Spleen (tissue), 11 donors: Measurements from ENCODE around the gene C10orf90. TPM values are rescaled to one million over a fixed set of nuclear protein-coding genes. Genes with fewer than 3 reads are reported as not detected.

Experiments used
- DNase-seq: peaks from one replicate; pipeline ENCODE4 v3.0.0-alpha.2; 2020
- H3K27ac ChIP-seq, 8 donors: fragments of 200-600 bp; sonication (generic) in 7 of 8; 1 replicate in 4 of 8; 2 replicates in 4 of 8; pipeline versions ENCODE4 v1.5.0 to v1.8.0; 2016 to 2021; ENCODE audit warnings: inconsistent platforms in 4 of 8, mild to moderate bottlenecking in 4 of 8, moderate library complexity in 1 of 8
- H3K27me3 ChIP-seq, 7 donors: fragments of 200-600 bp; sonication (generic) in 6 of 7; replicated peaks in 1 of 7; 1 replicate in 4 of 7; 2 replicates in 3 of 7; pipeline versions ENCODE4 v1.5.0 to v1.8.0; 2016 to 2021; ENCODE audit warnings: inconsistent platforms in 3 of 7, mild to moderate bottlenecking in 1 of 7
- H3K36me3 ChIP-seq, 6 donors: fragments of 200-600 bp; sonication (generic) in 5 of 6; 1 replicate in 4 of 6; 2 replicates in 2 of 6; pipeline versions ENCODE4 v1.5.0 to v1.8.0; 2016 to 2021; ENCODE audit warnings: inconsistent platforms in 2 of 6
- H3K4me1 ChIP-seq, 6 donors: fragments of 200-600 bp; sonication (generic) in 5 of 6; 1 replicate in 3 of 6; 2 replicates in 3 of 6; pipeline versions ENCODE4 v1.5.0 to v1.8.0; 2016 to 2021; ENCODE audit warnings: inconsistent platforms in 3 of 6
- H3K4me3 ChIP-seq, 8 donors: fragments of 200-600 bp; sonication (generic) in 7 of 8; 1 replicate in 4 of 8; 2 replicates in 4 of 8; pipeline versions ENCODE4 v1.5.0 to v1.8.0; 2016 to 2021; ENCODE audit warnings: inconsistent platforms in 4 of 8, mild to moderate bottlenecking in 4 of 8, moderate library complexity in 2 of 8
- H3K9me3 ChIP-seq, 8 donors: fragments of 200-600 bp; sonication (generic) in 7 of 8; 1 replicate in 4 of 8; 2 replicates in 4 of 8; pipeline versions ENCODE4 v1.5.0 to v1.8.0; 2016 to 2021; ENCODE audit warnings: inconsistent platforms in 4 of 8
- CTCF ChIP-seq, 11 experiments: fragments of 200-600 bp in 7 of 11; fragments of 450-650 bp in 4 of 11; sonication (generic) in 4 of 11; IDR thresholded peaks in 8 of 11; conservative IDR thresholded peaks in 3 of 11; 1 replicate in 7 of 11; 2 replicates in 4 of 11; pipeline versions ENCODE4 v1.4.0 to v1.8.0; 2016 to 2021; ENCODE audit warnings: antibody characterized with exemption in 11 of 11, inconsistent platforms in 4 of 11, mild to moderate bottlenecking in 1 of 11
- POLR2A ChIP-seq, 3 donors: fragments of 450-650 bp; IDR thresholded peaks; one replicate each; pipeline ENCODE4 v1.5.1; 2017; ENCODE audit warnings: antibody characterized with exemption in 3 of 3, mild to moderate bottlenecking in 1 of 3
- POLR2AphosphoS5 ChIP-seq, 3 donors: sonication (generic); formaldehyde crosslinking; IDR thresholded peaks; one replicate each; pipeline ENCODE4 v1.5.1; 2017; ENCODE audit warnings: antibody characterized with exemption in 3 of 3
- WGBS, 5 donors: extraction: QIAGEN DNeasy Blood & Tissue Kit in 3 of 5; methylation state at CpG; one replicate each; pipeline versions ENCODE4 v1.1.5 to v1.1.7; 2013 to 2018; 5-methylcytosine and 5-hydroxymethylcytosine counted together
- intact Hi-C: fragments of 100-400 bp; cut with DNase I; formaldehyde crosslinking; loops from one replicate; pipeline ENCODE4 v1.15.0; 2023; ENCODE audit warnings: low total_unique reads
- polyA plus RNA-seq, 3 donors: library from polyadenylated mRNA; stranded (reverse); fragments of 200-250 nt; gene quantifications; one replicate each; pipeline ENCODE4 v1.2.1, GENCODE V29; 2013
- total RNA-seq, 7 donors: library from RNA; depleted of rRNA in 3 of 7; stranded (reverse); fragments of >200 nt in 3 of 7; fragmentation: NEBNext Ultra II Directional in 4 of 7; extraction: Animal tissue kit (Norgen Biotek cat#: 25700) in 4 of 7; gene quantifications; one replicate each; pipeline versions ENCODE4 v1.1.0 to v1.2.1, GENCODE V29; 2016 to 2021
- donor health status: healthy with polysubstance abuse.
- donor health status: DM: no; HTN: no; CAD: no; lungs with moderate emphysema.
- donor health status: DM: no; HTN: no; CAD: no.
- donor health status: Bipolar disorder and iron deficiency.
- donor health status: healthy.
- donor health status: DM: no; HTN: no; CAD: no.
- donor health status: DM: yes; HTN: yes; CAD: no.

Gene C10orf90
- total and polyA plus RNA-seq, 10 donors: 0.05 to 0.06 TPM; not detected in 8

- Histone ChIP-seq H3K27ac (no peak overlapping the region), H3K9me3 (no peaks in the 10 kb centered on the region), H3K36me3 (no peaks in the 10 kb centered on the region), H3K27me3 (no peaks in the 10 kb centered on the region), H3K4me1 (no peaks in the 10 kb centered on the region), H3K4me3 (no peak overlapping the region)
- DNase-seq: no peak
- 58 to 71% (median 68%) methylated on average over 4 of the region's 4 CpGs for WGBS, 5 donors
- intact Hi-C loops: no loop called here
- TF ChIP-seq POLR2A (IDR thresholded peaks at IDR 0.05): no peak
- TF ChIP-seq CTCF (IDR thresholded peaks at IDR 0.05 in 8 of 11, conservative IDR thresholded peaks at IDR 0.05 in 3 of 11): no peak
- no peak for TF ChIP-seq POLR2AphosphoS5 (IDR thresholded peaks at IDR 0.05)
Measured at GRCh38 chr10:126400641-126401040, 269.9 kb downstream of the C10orf90 start.

GRCh38 chr10:126398924-126399323 is 271.6 kb downstream of the C10orf90 start:
- H3K27ac ChIP-seq: no peak overlapping the region
- no peaks in the 10 kb centered on the region for H3K36me3 ChIP-seq
- no peak for DNase-seq
- H3K9me3 ChIP-seq: no peaks in the 10 kb centered on the region
- intact Hi-C loops: no loop called here
- no peaks in the 10 kb centered on the region for H3K4me1 ChIP-seq
- TF ChIP-seq POLR2A (IDR thresholded peaks at IDR 0.05) (no peak), POLR2AphosphoS5 (IDR thresholded peaks at IDR 0.05) (no peak), CTCF (IDR thresholded peaks at IDR 0.05 in 8 of 11, conservative IDR thresholded peaks at IDR 0.05 in 3 of 11) (no peak)
- H3K27me3 ChIP-seq: no peaks in the 10 kb centered on the region
- WGBS, 5 donors: 65 to 75% (median 66%) methylated on average over 4 of the region's 4 CpGs
- no peak overlapping the region for H3K4me3 ChIP-seq

- no peak overlapping the region for H3K4me3 ChIP-seq
- no peak for DNase-seq
- no peaks in the 10 kb centered on the region for H3K4me1 ChIP-seq
- H3K27ac ChIP-seq: no peak overlapping the region
- WGBS, 5 donors: 67 to 80% (median 70%) methylated on average over 3 of the region's 3 CpGs
- H3K27me3 ChIP-seq: no peaks in the 10 kb centered on the region
- TF ChIP-seq POLR2AphosphoS5 (IDR thresholded peaks at IDR 0.05) (no peak), CTCF (IDR thresholded peaks at IDR 0.05 in 8 of 11, conservative IDR thresholded peaks at IDR 0.05 in 3 of 11) (no peak), POLR2A (IDR thresholded peaks at IDR 0.05) (no peak)
- intact Hi-C loops: no loop called here
- peaks cover 0 to 3% (median 0%) of the 10 kb centered on the region in 8 donors for H3K9me3 ChIP-seq
- no peaks in the 10 kb centered on the region for H3K36me3 ChIP-seq
Measured at GRCh38 chr10:126398383-126398743, 272.1 kb downstream of the C10orf90 start.

GRCh38 chr10:126397640-126398382 is 272.7 kb downstream of the C10orf90 start:
- intact Hi-C loops: no loop called here
- H3K27ac ChIP-seq: no peak overlapping the region
- H3K4me3 ChIP-seq: no peak overlapping the region
- DNase-seq: no peak
- peaks cover 0 to 5% (median 0%) of the 10 kb centered on the region in 8 donors for H3K9me3 ChIP-seq
- no peaks in the 10 kb centered on the region for H3K27me3 ChIP-seq
- no peaks in the 10 kb centered on the region for H3K36me3 ChIP-seq
- no peaks in the 10 kb centered on the region for H3K4me1 ChIP-seq
- 70 to 80% (median 77%) methylated on average over 4 of the region's 4 CpGs for WGBS, 5 donors
- TF ChIP-seq CTCF (IDR thresholded peaks at IDR 0.05 in 8 of 11, conservative IDR thresholded peaks at IDR 0.05 in 3 of 11) (no peak), POLR2A (IDR thresholded peaks at IDR 0.05) (no peak), POLR2AphosphoS5 (IDR thresholded peaks at IDR 0.05) (no peak)
